Stimulated activated CD8-positive, alpha-beta memory T cell treated with anti-CD3 and anti-CD28 coated beads, Interleukin-12 subunit alpha, Interleukin-12 subunit beta, amount 100 ng/mL, for 1 hour (primary cell): ENCODE results near the gene SPPL2C.

Experiments
- DNase-seq: peaks from one replicate; pipeline ENCODE4 v3.0.0-alpha.2; 2020; ENCODE audit warnings: low read depth

The SPPL2C gene

DNA sequence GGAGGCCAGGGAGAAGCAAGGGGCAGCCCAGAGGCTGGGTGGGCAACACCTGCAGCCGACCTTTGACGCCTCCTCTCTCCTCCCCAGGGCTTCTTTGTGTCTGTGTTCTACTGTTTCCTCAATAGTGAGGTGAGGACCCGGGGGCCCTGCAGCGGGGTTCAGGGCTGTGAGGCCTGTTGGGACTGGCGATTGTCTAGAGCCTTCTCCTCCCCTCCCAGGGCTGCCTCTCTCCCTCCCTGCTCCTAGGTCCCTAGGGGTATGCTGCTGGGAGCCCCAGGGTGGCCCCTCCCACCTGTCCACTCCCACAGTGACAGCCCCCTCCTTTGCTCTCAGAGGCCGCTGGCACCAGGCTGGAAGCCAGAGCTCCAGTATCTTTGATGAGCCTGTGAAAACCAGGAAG is 10.8 kb upstream of the SPPL2C start:
- DNase-seq = no peak

DNA sequence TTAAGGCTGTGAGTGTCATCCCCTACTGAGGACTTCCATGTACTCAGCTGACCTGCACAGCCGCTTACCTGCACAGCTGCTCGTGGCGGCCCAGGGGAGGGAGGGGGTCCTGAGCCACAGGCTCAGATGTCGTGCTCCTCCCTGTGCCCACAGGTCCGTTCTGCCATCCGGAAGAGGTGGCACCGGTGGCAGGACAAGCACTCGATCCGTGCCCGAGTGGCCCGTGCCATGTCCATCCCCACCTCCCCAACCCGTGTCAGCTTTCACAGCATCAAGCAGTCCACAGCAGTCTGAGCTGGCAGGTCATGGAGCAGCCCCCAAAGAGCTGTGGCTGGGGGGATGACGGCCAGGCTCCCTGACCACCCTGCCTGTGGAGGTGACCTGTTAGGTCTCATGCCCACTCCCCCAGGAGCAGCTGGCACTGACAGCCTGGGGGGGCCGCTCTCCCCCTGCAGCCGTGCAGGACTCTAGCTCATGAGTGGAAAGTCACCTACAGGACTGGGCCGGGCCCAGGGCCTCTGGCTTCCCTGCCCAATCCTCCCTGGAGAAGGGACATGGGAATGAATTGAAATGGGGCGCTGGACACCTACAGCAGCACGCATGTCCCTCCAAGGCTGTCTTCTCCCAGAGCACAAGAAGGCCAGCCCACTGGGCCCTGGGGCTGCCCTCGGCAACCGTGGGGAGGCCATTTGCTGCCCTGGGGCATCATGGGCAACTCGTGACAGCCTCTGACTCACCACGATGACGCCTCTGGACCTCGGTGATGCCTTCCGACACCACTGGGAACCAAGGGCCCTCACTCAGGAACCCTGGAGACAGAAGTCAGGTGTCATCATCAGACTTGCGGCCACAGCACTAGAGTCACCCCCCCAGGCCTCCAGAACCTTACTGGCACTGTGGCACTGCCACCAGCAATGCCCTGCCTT is 9.9 kb upstream of the SPPL2C start:
- no peak for DNase-seq

DNA sequence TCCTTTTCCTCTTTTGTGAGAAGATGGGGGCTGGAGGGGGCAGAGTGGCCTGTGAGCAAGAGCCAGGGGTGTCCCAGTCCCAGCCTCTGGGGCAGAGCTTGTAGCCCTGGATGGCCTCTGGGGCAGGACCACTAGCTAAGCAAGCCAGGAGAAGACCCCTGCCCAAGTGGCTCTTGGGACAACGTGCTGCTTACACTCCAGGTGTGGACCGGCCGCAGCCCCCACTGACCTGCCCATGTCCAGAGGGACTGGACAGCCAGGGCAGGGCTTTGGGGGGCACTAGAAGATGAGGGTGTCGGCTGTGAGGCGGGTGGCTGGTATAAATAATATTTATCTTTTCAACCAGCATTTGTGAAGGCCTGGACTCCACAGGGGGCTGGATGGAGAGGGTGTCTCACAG is 9.2 kb upstream of the SPPL2C start:
- DNase-seq = no peak

DNA sequence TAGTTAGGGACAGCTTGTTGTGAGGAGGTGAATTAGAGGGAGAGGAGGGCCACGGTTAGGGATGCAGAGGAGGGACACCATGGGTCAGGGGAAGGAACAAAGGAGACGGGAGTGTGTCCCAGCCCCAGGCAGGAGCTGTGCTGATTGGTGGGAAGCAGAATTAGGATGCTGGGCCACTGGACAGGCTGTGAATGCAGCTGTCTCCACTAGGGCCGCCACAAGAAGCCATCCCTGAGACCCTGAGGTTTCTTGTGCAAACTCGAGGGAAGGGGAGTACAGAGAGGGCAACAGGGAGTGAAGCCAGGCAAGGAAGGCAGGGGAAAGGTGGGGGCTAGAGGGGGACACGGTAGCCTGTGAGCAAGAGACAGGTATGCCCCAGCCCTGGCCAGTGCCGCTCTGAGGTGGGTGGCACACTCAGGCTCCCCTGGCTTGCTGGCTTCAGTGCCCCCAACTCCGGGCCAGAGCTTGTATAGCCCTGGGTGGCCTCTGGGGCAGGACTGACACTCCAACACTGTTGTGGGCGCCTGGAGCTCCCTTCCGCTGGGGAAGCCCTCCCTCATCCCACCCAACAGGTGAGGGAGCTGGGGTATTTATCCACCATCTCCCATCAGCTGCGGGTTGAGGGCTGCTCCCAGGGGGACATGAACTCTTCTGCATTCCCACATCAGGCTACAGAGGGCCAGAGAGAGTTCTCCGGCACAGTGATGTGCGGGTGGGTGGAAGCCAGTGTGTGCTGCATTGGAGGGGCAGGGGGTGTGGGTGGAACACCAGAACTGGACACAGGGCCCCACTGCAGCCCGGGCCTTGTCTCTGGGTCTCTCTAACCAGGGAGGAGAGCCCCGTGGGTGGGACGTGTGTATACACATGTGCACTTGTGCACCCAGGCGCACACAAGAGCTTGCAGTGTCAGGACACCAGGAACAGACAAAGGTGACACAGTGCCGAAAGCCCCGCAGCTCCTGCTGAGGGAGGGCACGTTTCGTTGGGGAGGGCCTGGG is 8.3 kb upstream of the SPPL2C start:
- DNase-seq = no peak

DNA sequence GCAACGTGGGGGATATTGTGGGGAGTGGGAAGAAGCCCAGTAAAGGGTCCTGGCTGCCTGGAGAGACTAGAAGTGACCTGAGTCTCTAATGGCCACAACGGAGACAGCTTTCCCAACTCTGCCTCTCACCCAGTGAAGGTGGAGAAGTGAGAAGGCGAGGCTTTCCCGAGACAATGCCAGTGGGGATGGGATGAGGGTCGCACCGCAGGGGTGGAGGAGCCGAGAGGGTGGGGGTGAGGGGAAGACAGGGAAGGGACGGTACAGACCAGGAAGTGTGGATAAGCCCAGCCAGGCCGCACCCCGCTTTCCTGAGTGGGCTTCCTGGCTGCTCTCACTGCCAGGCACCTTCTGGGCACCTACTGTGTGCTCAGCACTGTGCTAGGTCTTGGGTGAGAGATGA is 7.5 kb upstream of the SPPL2C start:
- DNase-seq = no peak

DNA sequence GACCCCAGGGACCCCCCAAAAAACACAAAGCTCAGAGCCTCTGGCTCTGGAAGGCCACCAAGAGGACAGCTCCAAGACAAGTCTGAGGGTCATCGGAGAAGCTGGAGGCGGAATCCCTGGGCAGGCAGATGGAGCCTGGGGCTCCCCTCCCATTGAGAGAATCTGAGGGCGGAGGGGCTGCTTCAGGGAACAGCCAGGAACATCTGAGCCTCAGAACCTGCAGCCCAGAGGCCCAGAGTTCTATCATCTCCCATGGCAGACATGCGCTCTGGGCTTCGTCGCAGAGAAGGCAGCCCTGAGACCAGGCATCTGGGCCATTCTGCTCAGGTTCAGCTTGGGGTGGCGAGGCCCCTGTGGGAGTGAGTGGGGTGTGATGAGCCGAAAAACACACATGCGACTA is 7.1 kb upstream of the SPPL2C start:
- no peak for DNase-seq

DNA sequence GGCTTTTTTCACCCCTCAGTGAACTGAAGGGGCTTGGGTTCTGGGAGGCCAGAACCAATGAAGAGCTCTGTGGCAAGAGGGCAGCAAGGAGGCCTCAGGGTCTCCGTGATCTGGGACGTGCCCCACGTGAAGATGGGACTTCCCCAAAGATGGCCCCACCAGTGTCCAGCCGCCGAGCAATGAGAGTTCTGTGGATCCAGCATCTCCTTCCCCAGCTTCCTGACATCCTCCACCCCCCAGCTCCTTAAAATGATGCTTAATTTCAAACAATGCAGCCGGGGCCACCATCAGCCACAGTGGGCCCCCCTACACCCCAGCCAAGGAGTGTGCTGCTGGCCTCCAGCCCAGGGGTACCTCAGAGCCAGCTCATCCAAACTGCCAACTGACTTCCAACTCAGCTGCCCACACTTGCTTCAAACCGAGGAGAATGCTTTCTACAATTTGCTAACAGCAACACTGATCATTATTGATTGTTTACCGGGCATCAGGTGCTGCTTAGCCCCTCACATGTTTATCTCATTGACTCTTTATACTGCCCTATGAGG is 5.9 kb upstream of the SPPL2C start:
- DNase-seq = no peak

DNA sequence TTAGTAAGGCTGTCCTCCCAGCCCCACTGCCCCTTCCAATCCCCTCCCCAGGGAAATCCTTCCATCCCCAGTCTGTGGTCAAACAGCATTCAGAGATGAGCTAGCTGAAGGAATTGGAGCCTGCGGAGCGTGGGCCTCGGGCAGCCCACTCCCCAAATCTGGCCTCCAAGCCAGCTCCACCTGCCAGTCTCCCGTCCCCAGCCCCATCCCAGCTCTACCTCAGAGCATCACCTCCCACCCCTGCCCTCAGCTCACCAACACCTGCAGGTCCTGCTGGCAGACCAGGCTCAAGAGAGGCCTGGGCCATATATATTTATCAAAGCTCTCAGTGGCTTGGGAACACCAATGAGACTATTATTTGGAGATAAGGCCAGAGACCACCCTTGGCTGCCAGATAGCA is 5.2 kb upstream of the SPPL2C start:
- DNase-seq = no peak

DNA sequence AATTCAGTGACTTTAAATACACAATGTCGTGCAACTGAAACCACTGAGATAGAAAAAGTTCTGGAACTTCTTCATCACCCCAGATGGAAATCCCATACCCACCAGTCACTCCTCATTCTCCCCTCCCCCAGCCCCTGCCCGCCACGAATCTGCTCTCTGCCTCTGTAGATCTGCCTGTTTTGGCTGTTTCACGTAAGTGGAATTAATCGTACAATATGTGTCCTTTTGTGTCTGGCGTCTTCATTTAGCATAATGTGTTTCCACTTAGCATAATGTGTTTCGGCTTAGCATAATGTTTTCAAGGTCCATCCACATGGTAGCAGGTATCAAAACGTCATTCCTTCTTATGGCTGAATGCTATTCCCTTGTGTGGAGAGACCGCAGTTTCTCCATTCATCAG is 3.5 kb upstream of the SPPL2C start:
- DNase-seq = no peak

DNA sequence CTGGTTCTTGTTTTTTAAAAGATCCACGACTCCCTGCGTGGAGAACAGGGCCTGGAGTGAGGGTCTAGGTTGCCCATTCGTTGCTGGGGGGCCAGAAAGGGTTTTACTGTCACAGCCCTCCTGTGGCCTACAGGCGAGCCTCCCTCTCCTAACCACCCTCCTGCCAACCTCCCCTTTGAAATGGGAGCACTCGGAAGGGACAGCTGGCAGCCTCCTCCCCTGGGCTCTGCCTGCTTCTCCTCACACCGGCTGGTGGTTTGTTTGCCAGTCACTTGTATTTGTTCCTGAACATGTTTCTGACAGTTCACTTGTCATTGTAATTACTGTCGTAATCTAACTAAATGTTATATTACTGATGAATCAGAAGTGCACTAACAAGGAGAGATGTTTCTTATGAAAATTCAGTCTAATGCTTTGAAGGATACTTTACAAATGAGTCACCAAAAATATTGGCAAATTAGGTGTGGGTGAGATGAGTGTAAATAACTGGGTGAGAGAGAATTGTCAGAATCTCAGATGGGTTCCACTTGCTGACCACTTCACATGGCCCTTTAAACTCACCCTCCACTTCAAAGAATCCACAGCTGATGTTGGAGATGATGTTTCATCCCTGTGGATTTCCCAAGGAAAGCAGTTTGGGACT is 2.7 kb upstream of the SPPL2C start:
- no peak for DNase-seq

DNA sequence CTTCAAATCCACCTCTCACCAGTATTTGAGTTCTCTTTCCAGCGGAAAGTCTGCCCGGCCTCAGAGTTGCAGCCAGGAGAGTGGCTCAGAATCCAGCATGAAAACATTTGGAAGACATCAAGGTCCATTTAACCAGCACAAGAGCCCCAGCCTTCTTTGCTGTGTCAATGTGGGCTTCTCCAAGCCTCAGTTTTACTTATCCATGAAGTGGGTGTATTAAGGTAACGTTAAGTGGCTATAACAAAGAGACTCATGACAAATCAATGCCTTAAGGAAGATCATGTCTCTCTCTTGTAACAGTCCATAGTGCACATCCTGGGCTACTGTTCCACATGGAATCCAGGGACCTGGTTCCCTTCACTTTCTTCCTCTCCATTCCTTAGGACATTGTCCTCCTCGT is 959 bp upstream of the SPPL2C start:
- no peak for DNase-seq

DNA sequence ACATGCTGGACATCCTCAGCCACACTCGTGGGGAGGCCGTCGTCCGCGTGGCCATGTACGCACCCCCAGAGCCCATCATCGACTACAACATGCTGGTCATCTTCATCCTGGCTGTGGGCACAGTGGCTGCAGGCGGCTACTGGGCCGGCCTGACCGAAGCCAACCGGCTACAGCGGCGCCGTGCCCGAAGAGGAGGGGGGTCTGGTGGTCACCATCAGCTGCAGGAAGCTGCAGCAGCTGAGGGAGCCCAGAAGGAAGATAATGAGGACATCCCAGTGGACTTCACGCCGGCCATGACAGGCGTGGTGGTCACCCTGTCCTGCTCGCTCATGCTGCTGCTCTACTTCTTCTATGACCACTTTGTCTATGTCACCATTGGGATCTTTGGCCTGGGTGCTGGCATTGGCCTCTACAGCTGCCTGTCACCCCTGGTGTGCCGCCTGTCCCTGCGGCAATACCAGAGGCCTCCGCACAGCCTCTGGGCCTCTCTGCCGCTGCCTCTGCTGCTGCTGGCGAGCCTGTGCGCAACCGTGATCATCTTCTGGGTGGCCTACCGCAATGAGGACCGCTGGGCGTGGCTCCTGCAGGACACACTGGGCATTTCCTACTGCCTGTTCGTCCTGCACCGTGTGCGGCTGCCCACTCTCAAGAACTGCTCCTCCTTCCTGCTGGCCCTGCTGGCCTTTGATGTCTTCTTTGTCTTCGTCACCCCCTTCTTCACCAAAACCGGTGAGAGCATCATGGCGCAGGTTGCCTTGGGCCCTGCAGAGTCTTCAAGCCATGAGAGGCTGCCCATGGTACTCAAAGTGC is 900 bp downstream of the SPPL2C start:
- no peak for DNase-seq

DNA sequence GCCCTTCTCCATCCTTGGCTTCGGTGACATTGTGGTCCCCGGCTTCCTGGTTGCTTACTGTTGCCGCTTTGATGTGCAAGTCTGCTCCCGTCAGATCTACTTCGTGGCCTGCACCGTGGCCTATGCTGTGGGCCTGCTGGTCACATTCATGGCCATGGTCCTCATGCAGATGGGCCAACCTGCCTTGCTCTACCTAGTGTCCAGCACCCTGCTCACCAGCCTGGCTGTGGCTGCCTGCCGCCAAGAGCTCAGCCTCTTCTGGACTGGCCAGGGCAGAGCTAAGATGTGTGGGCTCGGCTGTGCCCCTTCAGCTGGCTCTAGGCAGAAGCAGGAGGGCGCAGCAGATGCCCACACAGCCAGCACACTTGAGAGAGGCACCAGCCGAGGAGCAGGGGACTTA is 1.5 kb downstream of the SPPL2C start:
- no peak for DNase-seq

DNA sequence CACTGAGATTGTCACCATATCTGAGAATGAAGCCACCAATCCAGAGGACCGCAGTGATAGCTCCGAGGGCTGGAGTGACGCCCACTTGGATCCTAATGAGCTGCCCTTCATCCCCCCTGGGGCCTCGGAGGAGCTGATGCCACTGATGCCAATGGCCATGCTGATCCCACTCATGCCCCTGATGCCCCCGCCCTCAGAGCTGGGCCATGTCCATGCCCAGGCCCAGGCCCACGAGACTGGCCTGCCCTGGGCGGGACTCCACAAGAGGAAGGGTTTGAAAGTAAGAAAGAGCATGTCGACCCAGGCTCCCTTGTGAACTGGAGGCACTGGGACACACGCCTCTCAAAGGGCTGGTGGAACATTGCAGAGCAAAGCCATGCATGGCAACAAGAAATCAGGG is 2.0 kb downstream of the SPPL2C start:
- no peak for DNase-seq

DNA sequence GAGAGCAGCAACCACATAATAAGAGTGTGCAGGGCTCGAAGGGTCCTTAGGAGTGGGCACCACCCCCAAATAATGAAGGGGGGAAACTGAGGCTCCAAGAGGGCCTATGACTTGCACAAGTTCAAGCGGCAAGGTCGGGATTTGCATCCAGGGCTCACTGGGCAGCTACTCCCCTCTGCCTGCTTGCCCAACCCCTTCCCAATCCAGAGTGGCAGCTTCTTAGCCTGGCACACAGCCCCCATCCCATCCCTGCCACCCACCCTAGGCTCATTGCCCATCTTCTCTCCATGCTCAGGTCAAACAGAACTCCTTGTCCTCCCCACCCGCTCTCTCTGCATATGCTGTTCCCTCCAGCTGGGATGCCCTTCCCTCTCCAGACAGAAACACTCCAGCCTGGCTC is 2.4 kb downstream of the SPPL2C start:
- no peak for DNase-seq

DNA sequence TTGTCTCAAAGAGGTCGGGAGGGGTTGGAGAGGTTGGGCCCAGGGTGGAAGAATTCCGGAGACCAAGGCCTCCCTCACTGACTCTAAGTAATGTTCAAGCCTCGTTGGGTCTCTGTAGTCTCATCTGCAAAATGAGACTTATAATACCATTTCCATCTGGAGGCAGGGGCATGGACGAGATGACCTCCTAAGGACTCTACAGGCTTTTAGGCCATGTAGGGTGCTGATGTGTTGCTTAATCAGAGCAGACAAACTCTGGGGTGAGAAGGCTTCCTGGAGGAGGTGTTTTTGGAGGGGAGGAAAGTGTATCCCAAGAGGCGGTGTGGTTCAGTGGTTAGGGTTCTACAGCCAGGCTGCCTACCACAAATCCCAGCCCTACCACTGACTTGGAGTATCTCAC is 3.1 kb downstream of the SPPL2C start:
- no peak for DNase-seq

DNA sequence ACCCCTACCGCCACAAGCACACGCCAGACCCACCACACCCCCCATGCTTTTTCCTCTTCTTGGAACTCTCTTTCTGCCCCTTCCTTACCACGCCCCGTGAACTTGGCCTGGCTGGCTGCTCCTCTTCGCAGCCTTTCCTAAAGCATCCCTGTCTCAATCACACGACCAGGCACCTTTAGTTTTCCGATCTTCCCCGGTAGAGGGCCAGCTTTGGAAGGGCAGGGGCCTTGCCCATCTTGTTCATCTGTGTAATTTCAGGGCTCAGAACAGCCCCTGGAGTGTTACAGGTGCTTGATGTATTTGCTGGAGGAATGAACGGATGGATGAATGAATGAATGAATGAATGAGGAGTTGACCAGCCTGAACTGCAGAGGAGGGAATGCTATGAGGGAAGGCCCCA is 3.7 kb downstream of the SPPL2C start:
- no peak for DNase-seq

DNA sequence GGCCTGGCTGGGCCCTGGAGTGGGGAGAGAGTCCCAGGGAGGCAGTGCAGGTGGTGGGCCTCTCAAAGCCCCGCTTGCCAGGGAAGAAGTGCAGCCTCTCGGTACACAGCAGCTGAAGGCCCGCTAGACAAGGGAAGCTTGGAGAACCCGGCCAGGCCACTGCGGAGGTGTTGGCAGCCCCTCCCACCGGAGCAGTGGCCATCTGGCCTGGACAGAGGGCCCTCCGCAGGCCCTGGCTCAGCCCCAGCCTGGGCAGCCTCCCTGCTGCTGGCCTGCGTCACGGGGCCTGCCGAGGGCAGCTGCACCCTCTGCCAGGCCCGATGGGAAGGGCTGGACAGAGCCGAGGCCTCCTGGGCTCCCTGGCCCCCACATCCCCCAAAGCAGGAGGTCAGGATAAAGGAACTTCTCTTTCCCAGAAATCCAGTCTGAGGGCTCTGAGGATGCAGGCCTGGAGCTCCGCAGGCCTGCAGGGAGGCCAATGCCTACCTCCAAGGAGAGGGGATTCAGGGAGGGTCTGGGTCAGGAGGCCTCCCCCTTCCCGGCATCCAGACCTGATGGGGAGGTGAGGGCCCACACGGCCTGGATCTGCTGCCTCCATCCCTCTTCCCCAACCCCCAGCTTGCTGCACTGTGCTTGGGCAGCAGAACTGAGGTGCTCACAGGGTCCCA is 4.3 kb downstream of the SPPL2C start:
- no peak for DNase-seq

DNA sequence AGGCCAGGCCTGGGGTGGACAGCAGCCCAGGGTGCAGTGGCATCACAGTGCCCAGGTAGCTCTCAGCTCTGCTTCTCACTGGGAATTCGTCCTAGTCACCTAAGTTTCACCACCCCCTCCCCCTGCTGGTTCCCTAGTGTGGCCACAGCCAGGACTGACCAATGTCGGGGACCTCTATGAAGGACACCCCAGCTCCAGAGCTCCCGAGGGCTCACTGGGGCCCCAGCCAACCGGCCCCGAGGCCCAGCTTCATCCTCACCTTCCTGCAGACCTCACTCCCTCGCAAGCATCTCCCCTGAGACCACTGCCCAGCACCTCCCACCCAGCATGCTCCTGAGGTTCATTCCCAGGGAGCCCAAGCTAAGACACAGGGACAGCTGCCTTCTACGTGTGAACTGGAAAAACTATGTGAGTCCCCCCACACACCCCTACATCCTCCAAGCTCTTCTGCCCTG is 4.9 kb downstream of the SPPL2C start:
- DNase-seq = no peak

DNA sequence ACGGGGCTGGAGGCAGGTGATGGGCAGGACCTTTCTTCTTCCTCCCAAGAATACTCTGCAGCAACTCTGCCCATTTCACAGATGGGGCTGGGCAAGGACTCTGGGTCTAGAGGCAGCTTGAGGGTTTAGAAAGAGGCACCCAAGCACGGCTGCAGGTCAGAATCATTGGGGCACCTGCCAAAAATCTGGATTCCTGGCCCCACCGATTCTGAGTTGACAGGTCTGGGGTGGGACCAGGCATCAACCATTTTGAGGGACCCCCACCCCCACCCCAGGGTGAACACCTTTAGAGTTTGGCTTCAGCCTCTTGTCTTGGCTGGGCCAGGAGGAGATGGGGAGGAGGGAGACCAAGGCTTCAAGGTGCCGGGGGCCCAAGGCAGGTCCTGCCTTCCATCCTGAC is 5.3 kb downstream of the SPPL2C start:
- DNase-seq = no peak

DNA sequence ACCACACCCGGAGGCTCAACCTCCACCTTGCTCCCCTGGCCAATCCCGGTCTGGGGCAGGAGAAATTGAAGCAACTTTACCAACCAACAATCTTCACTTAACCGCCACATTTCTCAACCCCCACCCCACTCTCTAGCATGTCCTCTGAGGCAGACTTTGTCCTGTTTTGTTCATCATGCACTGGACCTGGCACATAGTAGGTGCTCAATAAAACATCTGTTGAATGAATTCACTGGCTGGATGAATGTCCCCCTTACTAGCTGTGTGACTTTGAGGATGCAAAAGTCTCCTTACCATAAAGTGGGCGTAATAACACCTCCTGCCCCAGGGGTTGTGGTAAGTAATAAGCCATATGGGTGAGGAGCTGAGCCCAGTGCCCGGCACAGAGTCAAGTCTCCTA is 5.8 kb downstream of the SPPL2C start:
- DNase-seq = no peak
